ENCODE data around the gene SAMHD1.

Gene SAMHD1

DNA sequence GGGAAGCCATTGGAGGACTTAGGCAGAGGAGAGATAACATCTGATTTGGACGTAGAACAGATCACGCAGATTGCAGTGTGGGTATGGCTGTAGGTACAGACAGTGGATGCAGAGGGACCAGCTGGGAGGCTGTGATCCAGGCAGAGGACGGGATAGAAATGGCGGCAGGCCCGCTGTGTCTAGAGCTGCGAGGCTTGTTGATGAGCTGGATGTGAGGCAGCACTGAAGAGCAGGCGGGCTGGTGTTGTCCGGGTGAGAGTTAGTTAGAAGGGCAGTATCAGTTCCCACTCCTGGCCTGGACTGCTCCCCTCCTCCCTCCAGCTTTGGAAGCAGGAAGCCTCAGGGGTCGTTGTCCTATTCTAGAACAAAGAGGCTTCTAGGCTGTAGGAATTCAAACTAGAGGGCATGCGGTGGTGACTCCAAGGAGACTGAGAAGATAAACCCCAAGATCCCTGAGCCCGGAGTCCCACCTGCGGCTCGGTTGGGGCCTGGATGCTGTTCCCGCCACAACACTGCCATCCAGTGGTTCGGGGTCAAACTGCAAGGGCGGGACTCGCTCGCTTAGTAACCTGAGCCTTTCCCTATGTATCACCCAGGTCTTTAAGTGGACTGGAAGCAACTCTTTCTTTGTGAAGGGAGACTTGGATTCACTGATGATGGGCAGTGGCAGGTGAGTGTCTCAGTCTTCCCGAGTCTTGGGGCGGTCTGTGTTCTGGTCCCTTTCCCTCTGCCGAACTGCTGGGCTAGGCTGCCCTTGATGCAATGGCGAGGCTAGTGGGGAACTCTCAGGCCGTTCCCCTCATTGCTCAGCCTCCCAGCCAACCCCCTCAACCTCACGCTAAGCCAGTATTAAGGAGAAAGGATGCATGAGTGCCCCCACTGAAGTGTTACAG, 64.4 kb downstream of the SAMHD1 start:
- Histone ChIP-seq H3K4me3 (ENCODE audit: low read depth, low read length) (peak overlapping the region; percentile 18), H3K27ac (no peak overlapping the region), H3K27me3 (replicated peaks) (no peaks in the 10 kb centered on the region), H3K36me3 (replicated peaks) (no peaks in the 10 kb centered on the region)
- peak; percentile 64 for DNase-seq
- in situ Hi-C loops (cut with HindIII; ENCODE audit: low pct_ligation_motif_present, low sequenced_read_pairs) = no loop called here
- peak; percentile 98 for TF ChIP-seq CTCF (IDR thresholded peaks at IDR 0.05; ENCODE audit: low read depth, low read length, missing control alignments)

DNA sequence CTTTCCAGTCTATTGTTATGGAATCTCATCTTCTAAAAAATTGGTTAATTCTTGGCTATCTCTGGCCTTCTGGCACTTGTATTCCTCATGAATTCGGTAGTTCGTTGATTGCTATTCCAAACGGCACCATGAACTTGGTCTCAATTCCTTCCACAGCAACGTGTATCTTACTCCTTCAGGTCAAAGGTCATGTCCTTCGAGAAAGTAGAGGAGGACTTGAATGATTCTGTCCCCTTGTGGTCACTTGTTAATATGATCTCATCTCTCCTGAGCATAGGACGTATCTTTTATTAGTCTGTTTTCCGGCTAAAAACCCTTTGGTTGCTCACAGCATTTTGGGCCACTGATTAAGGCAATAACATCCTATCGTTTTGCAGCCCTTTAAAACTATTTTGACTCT, 66.2 kb downstream of the SAMHD1 start:
- no peak for DNase-seq
- H3K36me3 ChIP-seq (replicated peaks) = no peaks in the 10 kb centered on the region
- H3K27me3 ChIP-seq (replicated peaks) = no peaks in the 10 kb centered on the region
- no peak overlapping the region for H3K4me3 ChIP-seq (ENCODE audit: low read depth, low read length)
- in situ Hi-C loops (cut with HindIII; ENCODE audit: low pct_ligation_motif_present, low sequenced_read_pairs) = no loop called here
- TF ChIP-seq CTCF (IDR thresholded peaks at IDR 0.05; ENCODE audit: low read depth, low read length, missing control alignments) = peak; percentile 7
- no peak overlapping the region for H3K27ac ChIP-seq

GRCh38 chr20:36883977-36884535, 67.5 kb downstream of the SAMHD1 start:
- Histone ChIP-seq H3K27me3 (replicated peaks) (no peaks in the 10 kb centered on the region), H3K27ac (no peak overlapping the region), H3K4me3 (ENCODE audit: low read depth, low read length) (no peak overlapping the region), H3K36me3 (replicated peaks) (no peaks in the 10 kb centered on the region)
- in situ Hi-C loops (cut with HindIII; ENCODE audit: low pct_ligation_motif_present, low sequenced_read_pairs) = no loop called here
- DNase-seq = no peak
- TF ChIP-seq CTCF (IDR thresholded peaks at IDR 0.05; ENCODE audit: low read depth, low read length, missing control alignments) = no peak

DNA sequence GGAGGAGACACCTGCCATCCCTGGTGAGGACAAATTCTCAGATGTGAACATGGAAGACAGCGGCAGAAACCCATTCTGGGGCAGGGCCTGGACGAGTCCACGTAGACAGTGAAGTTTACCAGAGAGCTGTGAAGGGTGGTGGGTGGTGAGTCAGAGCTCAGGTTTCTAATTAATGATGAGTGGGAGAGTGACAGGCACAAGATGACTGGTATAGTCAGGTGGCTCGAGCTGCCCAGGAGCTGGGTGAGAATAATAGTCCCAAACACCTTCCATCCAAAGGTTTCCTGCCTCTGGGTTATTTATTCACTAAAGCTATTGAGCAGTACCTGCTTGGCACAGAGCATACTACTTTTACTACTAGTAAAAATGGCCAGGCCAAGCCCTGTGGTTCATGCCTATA, 69.6 kb downstream of the SAMHD1 start:
- in situ Hi-C loops (cut with HindIII; ENCODE audit: low pct_ligation_motif_present, low sequenced_read_pairs) = no loop called here
- DNase-seq = no peak
- TF ChIP-seq CTCF (IDR thresholded peaks at IDR 0.05; ENCODE audit: low read depth, low read length, missing control alignments) = no peak

DNA sequence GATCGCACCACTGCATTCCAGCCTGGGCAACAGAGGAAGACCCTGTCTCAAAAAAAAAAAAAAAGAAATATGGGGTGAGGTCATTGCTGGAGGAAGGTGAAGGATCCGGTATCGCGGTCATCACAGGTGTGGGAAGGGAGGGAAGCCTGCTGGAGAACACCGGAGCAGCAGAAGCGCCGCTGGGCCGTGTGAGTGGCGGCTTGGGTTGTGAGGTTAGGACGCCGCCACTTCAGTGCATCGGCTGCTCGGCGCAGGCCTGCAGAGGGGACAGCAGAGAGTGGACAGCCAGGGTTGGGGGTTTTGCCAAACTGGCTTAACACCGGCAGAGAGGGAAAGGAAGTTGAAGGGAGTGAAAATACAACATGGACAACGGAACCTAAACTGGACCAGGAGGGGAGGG, 70.2 kb downstream of the SAMHD1 start:
- Histone ChIP-seq H3K4me3 (ENCODE audit: low read depth, low read length) (no peak overlapping the region), H3K27ac (no peak overlapping the region), H3K36me3 (replicated peaks) (no peaks in the 10 kb centered on the region), H3K27me3 (replicated peaks) (no peaks in the 10 kb centered on the region)
- DNase-seq = no peak
- in situ Hi-C loops (cut with HindIII; ENCODE audit: low pct_ligation_motif_present, low sequenced_read_pairs) = no loop called here
- TF ChIP-seq CTCF (IDR thresholded peaks at IDR 0.05; ENCODE audit: low read depth, low read length, missing control alignments) = no peak

More for the DNA sequence above, 69.6 kb downstream of the SAMHD1 start:
- no peaks in the 10 kb centered on the region for H3K36me3 ChIP-seq (replicated peaks)
- no peaks in the 10 kb centered on the region for H3K27me3 ChIP-seq (replicated peaks)
- H3K27ac ChIP-seq = no peak overlapping the region
- no peak overlapping the region for H3K4me3 ChIP-seq (ENCODE audit: low read depth, low read length)

All from brain microvascular endothelial cell (primary cell).